HS-5 (cell line): ENCODE results near the gene B4GAT1.
"Not testable (repeated sequence)": the region's sequence is repeated elsewhere in the genome, so short reads cannot be mapped to it uniquely, and the experiment has no call there.

ENCODE experiments used
- DNase-seq: peaks from one replicate; pipeline ENCODE4 v3.0.0-alpha.2; 2012; ENCODE audit warnings: low read depth

The B4GAT1 gene

GRCh38 chr11:66347425-66348276, at the start of gene B4GAT1:
Gene B4GAT1, minus strand, starts transcription at chr11:66347629. Its CDS starts 84 bp downstream, at chr11:66347545.
- DNase-seq, result peak; percentile 89

- no peak for DNase-seq
These were observed 46.5 kb upstream of the B4GAT1 start for GRCh38 chr11:66393954-66394353.

GRCh38 chr11:66391322-66391721, 43.9 kb upstream of the B4GAT1 start:
- DNase-seq, result no peak

DNA sequence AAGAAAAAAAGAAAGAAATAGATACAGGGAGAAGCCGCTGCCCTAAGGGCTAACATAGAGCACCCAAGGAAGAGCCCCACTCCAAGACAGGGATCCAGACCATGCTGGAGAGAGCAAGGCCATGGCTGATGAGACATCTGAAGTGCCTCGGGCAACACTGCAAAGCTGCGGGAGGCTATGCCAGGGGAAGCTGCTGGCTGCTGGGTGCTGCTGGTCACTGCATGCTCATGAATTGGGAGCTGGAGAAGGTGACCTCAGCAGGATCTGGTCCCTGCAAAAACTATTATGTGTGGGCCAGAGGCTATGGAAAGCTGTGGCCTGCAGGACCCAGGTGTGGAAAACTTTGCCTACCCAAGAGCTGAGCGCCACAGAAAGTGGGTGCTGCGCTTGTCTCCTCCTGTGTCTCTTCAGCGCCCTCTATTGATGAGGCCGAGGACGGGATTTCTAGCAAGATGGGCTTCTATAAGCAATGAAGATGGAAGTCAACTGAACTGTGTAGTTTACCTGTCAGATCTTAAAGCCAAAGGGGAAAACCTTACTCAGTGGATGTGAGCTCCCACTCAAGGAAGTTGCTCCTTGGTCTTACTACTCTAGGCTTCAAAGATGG, 41.5 kb upstream of the B4GAT1 start:
- DNase-seq, result peak; percentile 32

DNA sequence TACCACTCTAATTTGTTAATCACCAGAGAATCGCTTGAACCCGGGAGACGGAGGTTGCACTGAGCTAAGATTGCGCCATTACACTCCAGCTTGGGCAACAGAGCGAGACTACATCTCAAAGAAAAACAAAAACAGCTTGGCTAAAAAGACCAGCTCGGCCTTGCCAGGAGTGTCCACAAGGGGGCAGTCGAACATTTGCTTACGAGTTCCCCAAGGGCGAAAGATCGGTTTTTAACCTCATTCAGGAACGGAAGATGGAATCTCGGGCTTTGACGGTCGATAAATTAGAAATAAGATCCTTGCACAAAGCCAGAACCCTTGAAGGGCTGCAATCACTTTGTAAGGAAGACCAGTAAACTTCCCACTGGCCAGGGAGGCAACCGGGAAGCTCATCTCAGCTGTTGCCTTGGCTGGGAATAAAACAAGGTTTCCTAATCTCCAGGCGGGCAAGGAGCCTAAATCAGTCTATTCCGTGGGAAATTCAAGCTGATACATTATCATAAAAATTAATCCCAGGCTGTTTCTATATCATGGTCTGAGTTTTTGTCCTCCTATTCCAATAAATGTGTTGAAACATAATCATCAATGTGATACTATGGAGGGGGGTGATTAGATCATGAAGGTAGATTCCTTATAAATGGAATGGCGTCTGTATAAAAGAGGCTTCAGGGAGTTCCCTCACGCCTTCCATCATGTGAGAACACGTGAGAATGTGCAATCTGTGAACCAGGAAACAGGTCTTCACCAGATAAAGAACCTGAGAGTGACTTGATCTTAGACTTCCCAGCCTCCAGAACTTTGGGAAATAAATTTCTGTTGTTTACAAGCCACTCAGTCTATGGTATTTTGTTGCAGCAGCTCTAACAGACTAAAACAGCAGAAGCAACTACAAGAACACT, 39.0 kb upstream of the B4GAT1 start:
- DNase-seq, result peak; percentile 68

DNA sequence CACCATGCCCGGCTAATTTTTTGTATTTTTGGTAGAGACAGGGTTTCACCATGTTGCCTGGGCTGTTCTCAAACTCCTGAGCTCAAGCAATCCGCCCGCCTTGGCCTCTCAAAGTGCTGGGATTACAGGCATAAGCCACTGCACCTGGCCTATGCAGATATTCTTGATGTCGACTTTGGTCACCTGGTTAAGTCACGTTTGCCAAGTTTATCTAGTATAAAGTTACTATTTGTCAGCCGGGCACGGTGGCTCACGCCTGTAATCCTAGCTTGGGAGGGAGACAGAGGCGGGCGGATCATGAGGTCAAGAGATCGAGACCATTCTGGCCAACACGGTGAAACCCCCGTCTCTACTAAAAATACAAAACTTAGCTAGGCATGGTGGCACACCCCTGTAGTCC, 36.9 kb upstream of the B4GAT1 start:
- not testable (repeated sequence) for DNase-seq

GRCh38 chr11:66380264-66380663, 32.8 kb upstream of the B4GAT1 start:
- not testable (repeated sequence) for DNase-seq

DNA sequence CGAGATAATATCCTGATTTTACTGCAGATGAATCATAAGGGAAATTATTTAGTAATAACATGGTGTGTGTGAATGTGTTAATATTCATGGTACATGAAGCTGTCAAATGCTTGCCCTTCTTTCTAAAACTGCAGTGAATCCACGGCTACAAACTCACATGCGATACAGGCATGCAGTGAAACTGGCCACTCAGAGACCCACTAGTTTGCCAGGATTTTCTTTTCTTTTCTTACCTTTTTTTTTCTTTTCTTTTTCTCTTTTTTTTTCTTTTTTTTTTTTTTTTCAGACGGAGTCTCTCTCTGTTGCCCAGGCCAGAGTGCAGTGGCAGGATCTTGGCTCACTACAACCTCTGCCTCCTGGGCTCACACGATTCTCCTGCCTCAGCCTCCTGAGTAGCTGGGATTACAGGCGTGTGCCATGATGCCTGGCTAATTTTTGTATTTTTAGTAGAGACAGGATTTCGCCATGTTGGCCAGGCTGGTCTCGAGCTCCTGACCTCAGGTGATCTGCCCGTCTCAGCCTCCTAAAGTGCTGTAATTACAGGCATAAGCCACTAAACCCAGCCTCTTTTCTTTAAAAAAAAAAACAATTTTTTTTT, 26.4 kb upstream of the B4GAT1 start:
- DNase-seq, result not testable (repeated sequence)

- no peak for DNase-seq
These were observed 25.8 kb upstream of the B4GAT1 start for GRCh38 chr11:66373265-66373664.

GRCh38 chr11:66371627-66372415, 24.4 kb upstream of the B4GAT1 start, which contains the start of gene SLC29A2:
Gene SLC29A2, minus strand, starts transcription at chr11:66371760. Its CDS starts 169 bp downstream, at chr11:66371591.
- DNase-seq, result no peak

DNA sequence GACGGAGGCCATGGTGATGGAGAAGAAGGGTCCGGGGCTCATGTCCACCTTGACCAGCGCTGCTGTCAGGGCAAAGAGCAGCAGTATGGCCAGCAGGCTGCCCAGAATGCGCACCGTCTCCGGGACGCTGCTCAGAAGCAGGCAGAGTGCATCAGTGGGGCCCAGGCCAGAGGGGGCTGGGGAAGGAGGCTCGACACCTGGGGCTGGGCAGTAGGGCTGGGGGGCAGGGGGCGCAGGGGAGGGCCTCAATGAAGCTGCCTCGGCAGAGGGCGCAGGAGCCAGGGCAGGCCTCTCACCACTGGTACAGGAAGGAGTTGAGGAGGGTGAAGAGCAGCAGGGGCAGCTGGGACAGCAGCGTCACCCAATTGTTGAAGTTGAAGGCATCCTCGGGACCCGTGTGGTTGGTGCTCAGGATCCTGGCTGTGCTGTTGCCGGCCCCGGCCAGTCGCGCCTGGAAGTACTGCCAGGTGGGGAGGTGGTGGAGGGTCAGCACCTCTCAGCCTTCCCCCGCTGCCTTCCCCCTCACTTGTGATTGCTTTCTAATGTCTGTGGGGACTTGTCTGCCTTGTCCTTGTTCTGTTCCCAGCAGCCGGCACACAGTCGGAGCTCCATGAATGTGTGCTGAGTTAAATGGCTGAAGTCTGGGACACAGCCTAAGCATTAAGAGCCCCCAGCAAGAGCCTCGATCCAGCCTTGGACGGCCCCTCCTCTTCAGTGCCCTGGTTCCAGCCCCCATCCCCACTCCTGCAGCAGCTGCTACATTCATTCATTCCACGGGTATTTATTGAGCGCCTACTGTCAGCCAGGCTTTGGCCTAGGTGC, 21.9 kb upstream of the B4GAT1 start:
- DNase-seq, result no peak

DNA sequence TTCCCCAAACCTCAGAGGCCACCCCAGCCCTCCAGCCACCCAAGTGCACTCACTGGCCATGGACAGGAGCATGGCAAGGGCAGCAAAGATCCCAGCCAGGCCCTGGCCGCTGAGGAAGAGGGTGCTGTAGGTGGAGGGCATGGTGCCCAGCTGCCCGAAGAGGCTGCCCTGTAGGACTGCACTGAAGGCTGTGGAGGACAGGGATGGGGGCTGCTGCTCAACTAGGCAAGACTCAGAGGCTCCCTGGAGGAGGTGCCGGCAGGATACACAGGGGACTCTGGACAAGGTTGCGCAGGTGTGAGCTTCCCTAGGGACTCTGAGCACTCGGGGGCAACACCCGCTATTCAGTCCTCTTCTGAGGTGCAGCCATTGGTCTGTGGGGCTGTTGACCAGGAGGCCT, 21.1 kb upstream of the B4GAT1 start:
- no peak for DNase-seq

- no peak for DNase-seq
These were observed 20.3 kb upstream of the B4GAT1 start for GRCh38 chr11:66367561-66368312.

GRCh38 chr11:66366844-66367477, 19.5 kb upstream of the B4GAT1 start:
- no peak for DNase-seq

DNA sequence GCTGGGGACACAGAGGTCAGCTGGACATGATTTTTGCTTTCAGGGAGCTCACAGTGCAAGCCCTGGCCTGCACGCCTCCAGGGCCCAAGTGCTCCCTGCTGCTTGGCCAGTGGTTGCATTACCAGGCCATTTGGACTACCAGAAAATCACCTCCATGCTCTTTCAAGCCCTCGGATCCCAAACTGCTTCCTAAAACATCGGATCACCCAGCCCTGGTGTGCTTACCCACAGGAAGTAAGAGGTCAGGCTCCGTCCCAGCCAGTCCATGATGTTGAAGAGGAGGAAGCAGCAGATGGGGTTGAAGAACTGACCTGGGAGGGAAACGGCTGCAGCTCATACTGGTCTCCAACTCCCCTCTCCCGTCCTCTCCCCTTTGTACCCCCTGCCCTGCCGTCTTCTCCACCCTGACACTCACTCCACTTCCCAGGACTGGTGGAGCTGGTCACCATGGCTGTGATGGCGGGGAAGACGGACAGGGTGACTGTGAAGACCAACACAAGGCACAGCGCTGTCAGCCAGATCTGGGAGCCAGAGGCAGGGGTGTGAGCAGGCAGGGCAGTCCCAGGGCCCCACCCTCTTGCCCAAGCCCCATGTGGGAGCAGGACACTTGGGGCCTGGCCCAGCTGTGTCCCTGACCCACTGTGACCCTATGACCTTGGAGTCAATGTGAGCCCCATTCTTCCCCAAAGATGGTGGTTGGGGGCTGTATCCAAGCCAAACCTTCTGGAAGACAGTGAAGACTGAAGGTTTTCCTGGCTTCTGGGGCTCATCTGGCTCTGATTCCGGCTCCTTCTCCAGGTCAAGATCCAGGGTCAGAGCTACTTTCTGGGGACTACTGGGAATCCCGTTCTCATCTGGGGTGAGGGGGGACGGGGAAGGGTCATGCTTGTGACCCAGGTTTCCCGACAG, 18.5 kb upstream of the B4GAT1 start:
- DNase-seq, result no peak

GRCh38 chr11:66365166-66365565, 17.7 kb upstream of the B4GAT1 start:
- DNase-seq, result no peak

GRCh38 chr11:66363805-66364535, 16.5 kb upstream of the B4GAT1 start:
- no peak for DNase-seq
